GM19324 (cell line): ENCODE data around the gene BLOC1S3.

Experiments
- ATAC-seq: cut with Tn5 transposase; IDR thresholded peaks from one replicate; pipeline ENCODE4 v1.9.1; 2021; ENCODE audit warnings: mild to moderate bottlenecking, moderate library complexity; ENCODE audit not compliant: unreplicated experiment, low FRiP score

BLOC1S3 gene

GRCh38 chr19:45179072-45179891 is 698 bp downstream of the BLOC1S3 start:
- peak; percentile 0 for ATAC-seq

DNA sequence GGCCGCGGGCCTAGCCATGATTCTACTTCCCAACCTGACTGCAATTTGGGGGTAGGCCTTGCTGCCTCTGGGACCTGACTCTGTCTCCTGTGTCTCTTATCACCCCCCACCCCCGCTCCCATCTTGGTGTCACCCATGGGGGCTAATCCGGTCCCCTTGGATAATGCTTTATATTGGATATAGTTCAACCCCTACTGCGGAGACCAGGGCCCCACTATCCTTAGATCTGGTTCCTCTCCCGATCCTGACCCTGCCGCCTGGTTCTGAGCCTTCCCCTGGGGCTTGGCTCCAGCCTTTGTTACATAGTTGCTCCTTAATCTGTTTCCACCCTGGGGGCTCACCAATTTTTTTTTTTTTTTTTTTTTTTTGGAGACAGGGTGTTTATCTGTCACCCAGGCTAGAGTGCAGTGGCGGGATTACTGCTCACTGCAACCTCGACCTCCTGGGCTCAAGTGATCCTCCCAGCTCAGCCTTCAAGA is 1.3 kb downstream of the BLOC1S3 start:
- no peak for ATAC-seq

DNA sequence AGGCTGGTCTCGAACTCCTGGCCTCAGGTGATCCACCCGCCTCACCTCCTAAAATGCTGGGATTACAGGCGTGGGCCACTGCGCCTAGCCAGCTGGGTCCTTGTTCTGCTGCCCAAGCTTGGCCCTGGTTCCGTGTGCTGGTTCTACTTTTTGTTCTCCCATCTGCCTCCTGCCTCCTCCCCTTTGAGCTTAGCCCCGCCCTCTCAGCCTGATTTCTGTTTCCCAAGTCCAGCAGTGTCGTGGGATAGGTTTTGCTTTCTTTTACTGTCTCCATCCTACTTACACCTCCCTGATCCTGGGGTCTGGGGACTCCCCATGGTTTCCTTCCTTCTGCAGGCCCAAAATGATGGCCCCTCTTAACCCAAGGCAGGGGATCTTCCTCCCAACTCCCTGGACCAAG is 2.4 kb downstream of the BLOC1S3 start:
- ATAC-seq = no peak

- ATAC-seq = no peak
Observed at GRCh38 chr19:45182758-45183157, 4.2 kb downstream of the BLOC1S3 start.

GRCh38 chr19:45184115-45184514 is 5.5 kb downstream of the BLOC1S3 start:
- no peak for ATAC-seq

DNA sequence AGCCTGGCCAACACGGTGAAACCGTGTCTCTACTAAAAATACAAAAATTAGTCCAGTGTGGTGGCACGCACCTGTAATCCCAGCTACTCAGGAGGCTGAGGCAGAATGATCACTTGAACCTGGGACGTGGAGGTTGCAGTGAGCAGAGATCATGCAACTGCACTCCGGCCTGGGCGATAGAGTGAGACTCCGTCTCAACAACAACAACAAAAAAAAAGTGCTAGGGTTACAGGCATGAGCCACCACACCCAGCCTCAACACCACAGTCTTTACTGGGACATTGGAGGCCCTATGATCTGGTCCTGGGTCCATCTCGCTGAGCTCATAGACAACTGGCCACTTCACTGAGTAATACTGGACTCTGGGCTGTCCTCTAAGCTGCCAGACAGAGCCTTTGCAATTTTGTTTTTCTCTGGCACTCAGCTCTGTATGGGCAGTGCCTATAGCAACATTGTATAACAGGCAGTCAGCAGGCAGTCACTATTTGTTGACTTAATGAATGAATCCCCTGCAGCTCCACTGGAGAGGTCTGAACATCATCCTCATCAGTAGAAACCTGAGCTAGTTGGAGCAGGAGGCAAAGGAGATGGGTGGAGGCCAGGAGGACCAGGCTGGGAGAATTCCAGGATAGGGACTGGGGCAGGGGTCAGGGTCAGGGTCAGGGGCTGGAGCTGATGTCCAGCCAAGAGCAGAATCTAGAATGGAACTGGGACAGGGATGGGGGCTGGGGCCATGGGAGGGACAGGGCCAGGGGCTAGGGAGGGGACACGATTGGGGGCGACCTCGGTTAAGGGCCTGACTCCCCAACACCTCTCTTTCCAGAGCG is 8.1 kb downstream of the BLOC1S3 start:
- no peak for ATAC-seq

GRCh38 chr19:45187421-45188100 is 9.0 kb downstream of the BLOC1S3 start:
- no peak for ATAC-seq

- ATAC-seq = no peak
Observed at GRCh38 chr19:45189971-45190370, 11.4 kb downstream of the BLOC1S3 start.

DNA sequence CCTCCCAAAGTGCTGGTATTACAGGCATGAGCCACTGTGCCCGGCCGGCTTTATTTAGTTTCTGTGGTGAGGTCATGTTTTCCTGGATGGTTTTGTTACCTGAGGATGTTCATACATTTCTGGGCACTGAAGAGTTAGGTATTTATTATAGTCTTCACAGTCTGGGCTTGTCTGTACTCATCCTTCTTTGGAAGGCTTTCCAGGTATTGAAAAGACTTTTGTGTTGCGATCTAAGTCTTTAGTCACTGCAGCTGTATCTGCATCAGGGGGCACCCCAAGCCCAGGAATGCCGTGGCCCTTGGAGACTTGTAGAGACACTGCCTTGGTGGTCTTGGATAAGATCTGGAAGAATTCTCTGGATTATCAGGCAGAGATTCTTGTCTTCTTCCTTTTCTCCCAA is 12.8 kb downstream of the BLOC1S3 start:
- ATAC-seq = no peak

DNA sequence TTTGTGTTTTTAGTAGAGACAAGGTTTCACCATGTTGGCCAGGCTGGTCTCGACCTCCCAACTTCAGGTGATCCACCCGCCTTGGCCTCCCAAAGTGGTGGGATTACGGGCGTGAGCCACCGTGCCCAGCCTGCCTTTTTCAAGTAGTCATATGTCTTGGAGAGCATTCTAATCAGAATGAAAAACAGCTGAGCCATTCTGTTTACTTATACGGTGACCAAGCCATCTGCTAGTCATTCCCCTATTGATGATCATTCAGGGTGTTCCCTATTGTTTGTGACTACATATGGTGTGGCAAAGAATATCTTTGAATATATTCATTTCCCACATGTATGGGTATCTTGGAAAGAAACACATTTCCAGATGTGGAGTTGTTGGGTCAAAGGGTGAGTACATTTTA is 17.2 kb downstream of the BLOC1S3 start:
- ATAC-seq = no peak

GRCh38 chr19:45200568-45200967 is 22.0 kb downstream of the BLOC1S3 start:
- no peak for ATAC-seq

DNA sequence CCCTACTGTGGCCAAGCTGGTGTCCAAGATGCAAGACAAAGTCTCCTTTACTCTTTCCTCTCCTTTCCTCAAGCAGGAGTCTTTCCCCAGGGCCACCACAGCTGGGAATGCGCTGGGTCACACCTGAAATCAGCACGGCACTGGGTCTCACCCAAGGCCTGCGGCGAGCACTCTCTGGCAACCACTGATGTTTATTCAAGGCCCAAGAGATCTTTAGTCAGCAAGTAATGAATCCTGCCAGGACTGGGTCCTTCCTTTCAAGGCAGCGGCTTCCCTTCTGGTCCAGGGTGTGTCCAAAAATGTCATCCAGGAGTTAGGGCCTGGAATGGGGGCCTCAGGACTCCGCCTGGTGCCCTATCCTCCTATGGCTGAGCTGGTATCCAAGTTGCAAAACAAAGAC is 24.1 kb downstream of the BLOC1S3 start:
- ATAC-seq = no peak

DNA sequence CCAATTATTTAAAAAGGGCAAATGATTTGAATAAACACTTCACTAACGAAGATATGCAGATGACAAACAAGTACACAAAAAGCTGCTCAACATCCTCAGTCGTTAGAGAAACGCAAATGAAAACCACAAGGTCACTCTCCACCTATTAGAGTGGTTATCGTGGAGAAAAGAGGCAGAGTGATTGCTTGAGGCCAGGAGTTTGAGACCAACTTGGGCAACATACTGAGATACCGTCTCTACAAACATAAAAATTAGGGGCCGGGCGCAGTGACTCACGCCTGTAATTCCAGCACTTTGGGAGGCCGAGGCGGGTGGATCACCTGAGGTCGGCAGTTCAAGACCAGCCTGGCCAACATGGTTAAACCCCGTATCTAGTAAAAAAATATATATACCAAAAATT is 27.2 kb downstream of the BLOC1S3 start:
- ATAC-seq = no peak

GRCh38 chr19:45206328-45206727 is 27.7 kb downstream of the BLOC1S3 start:
- ATAC-seq = no peak

- ATAC-seq = no peak
Observed at GRCh38 chr19:45211751-45212381, 33.3 kb downstream of the BLOC1S3 start.

- ATAC-seq = no peak
Observed at GRCh38 chr19:45213031-45213430, 34.4 kb downstream of the BLOC1S3 start.

GRCh38 chr19:45215391-45216191 is 37.0 kb downstream of the BLOC1S3 start:
- no peak for ATAC-seq

- no peak for ATAC-seq
Observed at GRCh38 chr19:45216667-45217066, 38.1 kb downstream of the BLOC1S3 start.

DNA sequence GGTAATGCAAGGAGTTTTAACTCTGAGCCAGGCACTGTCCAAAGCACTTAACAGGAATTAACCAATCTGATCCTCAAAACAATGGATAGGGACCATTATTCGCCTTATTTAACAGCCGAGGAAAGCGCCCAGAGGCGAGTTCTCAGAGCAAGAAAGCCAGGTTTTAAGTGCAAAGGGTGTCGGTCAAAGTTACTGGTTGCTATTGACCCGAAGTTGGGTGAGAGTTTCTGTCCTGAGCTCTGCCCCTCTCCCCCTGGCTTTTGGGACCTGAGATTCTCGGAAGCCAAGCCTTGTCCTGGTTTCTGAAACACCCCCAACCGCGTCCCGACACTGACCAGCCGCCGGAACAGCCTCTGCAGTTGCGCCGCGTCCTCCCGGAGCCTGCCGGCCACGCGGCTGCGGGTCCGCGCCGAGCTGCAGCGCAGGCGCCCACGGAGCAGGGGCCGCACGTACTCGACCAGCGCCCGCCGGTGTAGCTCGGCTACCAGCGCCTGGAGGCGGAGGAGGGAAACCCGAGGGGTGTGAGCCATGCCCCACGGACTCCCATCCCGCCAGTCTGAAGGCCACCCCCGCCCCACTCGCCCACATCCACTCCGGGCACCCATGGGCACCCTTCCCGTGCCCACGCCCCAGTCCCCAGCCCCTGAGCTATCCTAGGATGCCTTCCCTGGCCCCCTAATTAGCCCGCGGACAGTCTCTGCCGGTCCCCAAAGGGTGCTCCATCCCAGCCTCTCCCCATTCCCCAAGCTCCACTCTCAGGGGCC is 38.8 kb downstream of the BLOC1S3 start:
- no peak for ATAC-seq
